ENCODE results near the gene DYNC1I1. TPM values are rescaled to one million over a fixed set of nuclear protein-coding genes. Genes with fewer than 3 reads are reported as not detected.

Gene DYNC1I1
- total and polyA plus RNA-seq, 2 of the 4 experiments (the other 2 are of a cell fraction) = under 0.01 to 0.15 TPM

- Histone ChIP-seq H2BK20ac (ENCODE audit: low read depth, low read length) (no peak overlapping the region), H3K9me3 (ENCODE audit: control insufficient read depth, insufficient read depth, low read length) (no peaks in the 10 kb centered on the region), H2BK120ac (ENCODE audit: low read depth, low read length) (no peak overlapping the region), H3K56ac (ENCODE audit: extremely low read depth, insufficient read depth, low read length) (no peak overlapping the region), H3K27me3 (ENCODE audit: control insufficient read depth, insufficient read depth, low read length) (no peaks in the 10 kb centered on the region), H4K91ac (ENCODE audit: insufficient read depth, low read depth, low read length) (no peak overlapping the region), H3K79me1 (ENCODE audit: low read depth in 1 of 2, low read length in 2 of 2) (no peaks in the 10 kb centered on the region), H3K9ac (ENCODE audit: low read depth, low read length) (no peak overlapping the region), H3K4me3 (ENCODE audit: insufficient read depth, low read depth, low read length) (no peak overlapping the region), H3K4me2 (ENCODE audit: low read depth, low read length) (no peak overlapping the region), H2BK15ac (ENCODE audit: low read depth, low read length) (no peak overlapping the region), H2AK9ac (replicated peaks; ENCODE audit: low read depth, low read length, poor library complexity) (no peak overlapping the region), H3K4ac (ENCODE audit: low read depth, low read length) (no peak overlapping the region), H3K36me3 (ENCODE audit: control insufficient read depth, insufficient read depth, low read length) (no peaks in the 10 kb centered on the region), H3K27ac (ENCODE audit: insufficient read depth, low read length) (no peak overlapping the region), H3K4me1 (ENCODE audit: control insufficient read depth, insufficient read depth, low read length) (no peaks in the 10 kb centered on the region), H3K18ac (ENCODE audit: low read depth, low read length) (no peak overlapping the region), H2AK5ac (ENCODE audit: low read depth, low read length) (no peak overlapping the region), H2AFZ (replicated peaks; ENCODE audit: low read length, poor library complexity) (no peak overlapping the region), H3K23ac (ENCODE audit: low read depth, low read length) (no peak overlapping the region), H3K9me1 (ENCODE audit: insufficient read depth, low read length) (no peaks in the 10 kb centered on the region), H4K5ac (ENCODE audit: low read depth, low read length) (no peak overlapping the region), H4K20me1 (ENCODE audit: insufficient read depth, low read length) (no peaks in the 10 kb centered on the region), H2BK5ac (ENCODE audit: low read depth, low read length, poor library complexity, severe bottlenecking) (no peak overlapping the region), H3K14ac (replicated peaks; ENCODE audit: low read depth, low read length) (no peak overlapping the region), H4K8ac (ENCODE audit: low read depth in 2 of 2, low read length in 2 of 2) (no peak overlapping the region)
- no TSS peak for BruUV-seq (replicated peaks)
- TF ChIP-seq BHLHE40 (IDR thresholded peaks at IDR 0.05; ENCODE audit: low read depth, low read length) (no peak), MAFK (IDR thresholded peaks at IDR 0.05; ENCODE audit: low read depth, low read length) (no peak), MAZ (IDR thresholded peaks at IDR 0.05; ENCODE audit: borderline replicate concordance, low read depth, low read length) (no peak), CHD1 (IDR thresholded peaks at IDR 0.05; ENCODE audit: low read depth, low read length) (no peak), NFE2L2 (IDR thresholded peaks at IDR 0.05; ENCODE audit: low read depth, low read length) (no peak), RAD21 (IDR thresholded peaks at IDR 0.05; ENCODE audit: low read length) (no peak), CTCF (conservative IDR thresholded peaks at IDR 0.05; ENCODE audit: low read depth, low read length) (no peak), POLR2A (IDR thresholded peaks at IDR 0.05; ENCODE audit: low read depth, low read length) (no peak), RFX5 (IDR thresholded peaks at IDR 0.05; ENCODE audit: low read depth, low read length) (no peak), USF2 (IDR thresholded peaks at IDR 0.05; ENCODE audit: low read depth, low read length) (no peak), RCOR1 (IDR thresholded peaks at IDR 0.05; ENCODE audit: insufficient replicate concordance, low read length) (no peak), CEBPB (IDR thresholded peaks at IDR 0.05; ENCODE audit: low read depth, low read length) (no peak), MXI1 (IDR thresholded peaks at IDR 0.05; ENCODE audit: borderline replicate concordance, low read depth, low read length) (no peak), FOS (IDR thresholded peaks at IDR 0.05; ENCODE audit: low read depth, low read length) (no peak), SMC3 (IDR thresholded peaks at IDR 0.05; ENCODE audit: low read depth, low read length) (no peak), ELK1 (IDR thresholded peaks at IDR 0.05; ENCODE audit: borderline replicate concordance, low read depth, low read length) (no peak)
- DNase-seq (no peak), ATAC-seq (ENCODE audit: low read depth) (no peak)
- no CpG with 5 or more reads among the region's 4 CpGs for WGBS, 2 experiments (ENCODE audit: extremely low coverage in 2 of 2, insufficient read length in 1 of 2)
- in situ Hi-C loops (cut with MboI; ENCODE audit: low sequenced_read_pairs) (no loop called here), intact Hi-C loops (cut with micrococcal nuclease) (no loop called here), dilution Hi-C loops (cut with HindIII; ENCODE audit: low sequenced_read_pairs, unreplicated experiment) (no loop called here)
- POLR2A ChIA-PET (ENCODE audit: unreplicated experiment) = no interaction called here
- CTCF ChIA-PET = no interaction called here
Measured at GRCh38 chr7:96052860-96053470, 280.6 kb downstream of the DYNC1I1 start.
